Mesenchymal stem cell (in vitro differentiated cells and primary cell): ENCODE results near the gene LCT.
A peak's percentile ranks its signal among the peaks of the same experiment; 100 is the strongest.

Source experiments
- DNase-seq: peaks from one replicate; pipeline ENCODE4 v3.0.0-alpha.2; 2013
- H2AFZ ChIP-seq: one replicate; pipeline ENCODE4 v1.6.1; 2013; ENCODE audit warnings: low read depth, mild to moderate bottlenecking, control low read depth, inconsistent platforms, low read length, moderate library complexity
- H2AK5ac ChIP-seq: 2 replicates; pipeline ENCODE4 v1.6.1; 2013; ENCODE audit warnings: low read length, moderate library complexity, mild to moderate bottlenecking, inconsistent platforms; ENCODE audit not compliant: severe bottlenecking
- H2BK120ac ChIP-seq: one replicate; pipeline ENCODE4 v1.6.1; 2013; ENCODE audit warnings: low read depth, mild to moderate bottlenecking, inconsistent platforms, low read length, moderate library complexity
- H2BK12ac ChIP-seq, 2 experiments: one replicate each; pipeline ENCODE4 v1.6.1; 2013; ENCODE audit warnings: inconsistent platforms in 2 of 2, low read length in 2 of 2, mild to moderate bottlenecking in 2 of 2, moderate library complexity in 2 of 2, control low read depth in 1 of 2
- H2BK15ac ChIP-seq: one replicate; pipeline ENCODE4 v1.6.1; 2013; ENCODE audit warnings: mild to moderate bottlenecking, low read depth, inconsistent platforms; ENCODE audit not compliant: poor library complexity, severe bottlenecking
- H2BK5ac ChIP-seq: 2 replicates; pipeline ENCODE4 v1.6.1; 2013; ENCODE audit warnings: low read depth, mild to moderate bottlenecking, low read length, control low read depth, inconsistent platforms; ENCODE audit not compliant: poor library complexity, severe bottlenecking
- H3K14ac ChIP-seq, 2 experiments: one replicate each; pipeline ENCODE4 v1.6.1; 2013; ENCODE audit warnings: inconsistent platforms in 2 of 2, low read length in 2 of 2, control low read depth in 1 of 2, mild to moderate bottlenecking in 1 of 2, moderate library complexity in 1 of 2
- H3K18ac ChIP-seq, 2 experiments: one replicate each; pipeline ENCODE4 v1.6.1; 2013; ENCODE audit warnings: inconsistent platforms in 2 of 2, low read length in 2 of 2, control low read depth in 1 of 2, low read depth in 1 of 2, mild to moderate bottlenecking in 1 of 2
- H3K23ac ChIP-seq, 2 experiments: one replicate each; pipeline ENCODE4 v1.6.1; 2013; ENCODE audit warnings: inconsistent platforms in 2 of 2, low read length in 2 of 2, mild to moderate bottlenecking in 2 of 2, moderate library complexity in 2 of 2, control low read depth in 1 of 2
- H3K27ac ChIP-seq: 2 replicates; pipeline ENCODE4 v1.5.1; 2013; ENCODE audit warnings: mild to moderate bottlenecking, moderate library complexity, low read length, control low read depth, inconsistent platforms; ENCODE audit not compliant: poor library complexity, severe bottlenecking
- H3K27me3 ChIP-seq, 2 experiments: 2 replicates each; pipeline versions ENCODE4 v1.6.1 to v1.7.0; 2013; ENCODE audit warnings: low read length in 2 of 2, mild to moderate bottlenecking in 2 of 2, moderate library complexity in 2 of 2, control low read depth in 1 of 2, inconsistent platforms in 1 of 2; ENCODE audit not compliant: control insufficient read depth in 1 of 2, insufficient read depth in 1 of 2
- H3K36me3 ChIP-seq, 2 experiments: 2 replicates each; pipeline versions ENCODE4 v1.6.1 to v1.7.0; 2013; ENCODE audit warnings: low read length in 2 of 2, control low read depth in 1 of 2, inconsistent platforms in 1 of 2, low read depth in 1 of 2, mild to moderate bottlenecking in 1 of 2; ENCODE audit not compliant: insufficient read depth in 2 of 2, control insufficient read depth in 1 of 2
- H3K4ac ChIP-seq, 2 experiments: one replicate each; pipeline ENCODE4 v1.6.1; 2013; ENCODE audit warnings: inconsistent platforms in 2 of 2, low read length in 2 of 2, mild to moderate bottlenecking in 2 of 2, moderate library complexity in 2 of 2, control low read depth in 1 of 2, low read depth in 1 of 2
- H3K4me1 ChIP-seq: 2 replicates; pipeline ENCODE4 v1.6.1; 2013; ENCODE audit warnings: low read depth, low read length, control low read depth; ENCODE audit not compliant: control insufficient read depth, insufficient read depth
- H3K4me2 ChIP-seq: 2 replicates; pipeline ENCODE4 v1.6.1; 2013; ENCODE audit warnings: low read length, mild to moderate bottlenecking, inconsistent platforms; ENCODE audit not compliant: poor library complexity, severe bottlenecking
- H3K4me3 ChIP-seq, 2 experiments: 2 replicates each; pipeline versions ENCODE4 v1.5.1 to v1.7.0; 2013; ENCODE audit warnings: low read length in 2 of 2, mild to moderate bottlenecking in 2 of 2, control low read depth in 1 of 2, low read depth in 1 of 2; ENCODE audit not compliant: insufficient read depth in 1 of 2
- H3K79me1 ChIP-seq: replicated peaks from 2 replicates; pipeline ENCODE4 v1.6.1; 2013; ENCODE audit warnings: mild to moderate bottlenecking, control low read depth, low read length, inconsistent platforms; ENCODE audit not compliant: poor library complexity, severe bottlenecking
- H3K9ac ChIP-seq: 2 replicates; pipeline ENCODE4 v1.7.0; 2013; ENCODE audit warnings: mild to moderate bottlenecking, low read length, moderate library complexity
- H3K9me3 ChIP-seq: 2 replicates; pipeline ENCODE4 v1.7.0; 2013; ENCODE audit warnings: mild to moderate bottlenecking, low read length; ENCODE audit not compliant: control insufficient read depth
- H4K8ac ChIP-seq: one replicate; pipeline ENCODE4 v1.6.1; 2013; ENCODE audit warnings: inconsistent platforms, mild to moderate bottlenecking, low read length, moderate library complexity
- H4K91ac ChIP-seq: one replicate; pipeline ENCODE4 v1.6.1; 2013; ENCODE audit warnings: mild to moderate bottlenecking, low read length, inconsistent platforms
- WGBS: methylation state at CpG from one replicate; pipeline ENCODE4 v1.1.7; 2013; ENCODE audit warnings: mixed read lengths; 5-methylcytosine and 5-hydroxymethylcytosine counted together

The LCT gene

DNA sequence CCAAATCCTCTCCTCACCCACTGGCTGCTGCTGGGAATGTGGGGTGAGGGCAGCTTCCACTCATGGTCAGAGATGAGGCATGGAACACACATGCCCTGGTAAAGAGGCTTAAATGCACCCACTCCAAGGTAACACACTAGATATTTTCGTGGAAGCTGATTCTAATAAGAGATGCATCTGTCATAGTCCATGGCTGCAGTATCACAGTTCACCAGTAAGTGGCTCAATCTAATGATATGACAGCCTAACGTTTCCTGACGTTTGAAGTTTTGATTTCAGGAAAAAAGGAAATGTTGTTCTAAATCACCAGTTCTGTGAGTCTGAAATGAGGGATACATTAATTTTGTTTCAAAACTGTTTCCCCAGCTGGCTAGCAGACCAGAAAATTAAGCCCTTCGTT is 38.2 kb downstream of the LCT start:
- no peak for DNase-seq
- 90% methylated on average over 4 of the region's 4 CpGs for WGBS

DNA sequence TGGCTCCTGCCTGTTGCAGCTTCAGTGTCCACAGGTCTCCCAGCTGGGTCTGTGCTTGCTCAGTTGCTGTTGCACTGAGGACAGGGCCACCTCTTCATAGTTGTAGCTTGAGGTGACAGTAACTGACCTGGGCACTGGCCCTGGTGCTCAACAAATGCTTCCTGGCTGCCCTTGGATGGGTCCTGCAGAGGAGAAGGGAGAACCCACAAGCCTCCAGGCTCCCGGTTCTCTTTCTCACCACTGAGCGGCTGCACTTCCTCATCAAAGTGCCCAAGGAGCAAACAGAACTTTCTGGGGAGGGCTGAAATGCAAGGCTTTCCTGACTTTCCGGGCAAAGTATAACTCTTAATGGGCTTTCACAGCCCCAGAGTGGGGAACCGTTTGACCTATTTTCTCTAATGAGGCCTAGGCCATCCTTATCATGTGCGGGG is 38.7 kb downstream of the LCT start:
- H2AK5ac ChIP-seq, result no peak overlapping the region
- no peak overlapping the region for H2BK120ac ChIP-seq
- 75% methylated on average over 4 of the region's 5 CpGs for WGBS

More for the DNA sequence above, 38.2 kb downstream of the LCT start:
- Histone ChIP-seq H2AFZ (no peak overlapping the region), H2BK12ac (no peak overlapping the region), H3K4me3 (no peak overlapping the region), H3K4me1 (peaks cover 1% of the 10 kb centered on the region), H4K91ac (no peak overlapping the region), H3K4me2 (no peak overlapping the region), H3K9ac (no peak overlapping the region), H3K23ac (no peak overlapping the region), H3K27ac (no peak overlapping the region), H3K4ac (peak overlapping the region in 1 of 2 experiments; percentile 13), H2BK120ac (no peak overlapping the region), H2BK15ac (no peak overlapping the region), H4K8ac (no peak overlapping the region), H3K14ac (no peak overlapping the region), H2AK5ac (no peak overlapping the region), H2BK5ac (no peak overlapping the region), H3K79me1 (no peaks in the 10 kb centered on the region), H3K27me3 (no peaks in the 10 kb centered on the region), H3K36me3 (no peaks in the 10 kb centered on the region), H3K9me3 (no peaks in the 10 kb centered on the region), H3K18ac (no peak overlapping the region)

DNA sequence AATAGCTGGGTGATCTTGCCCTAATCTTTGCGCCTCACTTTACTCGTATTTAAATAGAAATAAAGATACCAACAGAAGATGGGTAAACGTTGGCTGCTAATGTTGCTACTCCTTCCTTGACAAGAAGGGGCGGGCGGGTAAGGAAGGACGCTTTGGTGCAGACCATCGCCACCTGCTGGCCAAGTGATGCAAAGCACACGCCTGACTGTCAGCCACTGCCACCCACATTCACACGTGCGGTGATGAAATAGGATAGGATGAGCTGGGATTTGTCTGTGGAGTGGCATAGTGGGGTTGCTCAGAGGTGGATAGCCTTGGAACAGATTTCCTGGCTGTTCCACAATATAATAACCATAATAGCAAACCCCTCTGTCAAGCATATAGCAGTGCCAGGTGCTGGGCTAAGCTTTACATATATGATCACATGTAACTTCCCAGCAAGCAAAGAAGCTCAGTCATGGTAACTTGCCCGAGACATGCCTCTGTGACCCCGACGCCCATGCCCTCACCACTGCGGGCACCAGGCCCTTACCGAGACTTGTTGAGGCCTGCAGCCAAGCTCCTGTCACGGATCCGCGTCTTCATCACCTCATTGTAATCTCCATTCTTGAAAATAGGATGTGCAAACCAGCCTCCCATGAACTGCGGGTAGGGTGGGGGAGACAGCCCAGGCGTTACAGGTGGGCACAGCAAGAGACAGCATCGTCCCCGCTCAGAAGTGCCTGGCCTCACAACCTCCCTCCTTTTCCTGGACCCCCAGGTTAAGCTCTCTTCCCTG is 39.3 kb downstream of the LCT start:
- H2AFZ ChIP-seq, result no peak overlapping the region
- no peak overlapping the region for H2AK5ac ChIP-seq
- no peak overlapping the region for H3K4me3 ChIP-seq
- H2BK15ac ChIP-seq, result no peak overlapping the region
- peaks cover 3% of the 10 kb centered on the region for H3K4me1 ChIP-seq
- H4K8ac ChIP-seq, result no peak overlapping the region
- H2BK5ac ChIP-seq, result no peak overlapping the region
- H3K4me2 ChIP-seq, result no peak overlapping the region
- H2BK12ac ChIP-seq, result no peak overlapping the region
- H3K36me3 ChIP-seq, result no peaks in the 10 kb centered on the region
- no peaks in the 10 kb centered on the region for H3K79me1 ChIP-seq
- no peak overlapping the region for H3K14ac ChIP-seq
- H3K9me3 ChIP-seq, result no peaks in the 10 kb centered on the region
- H3K27me3 ChIP-seq, result no peaks in the 10 kb centered on the region
- no peak overlapping the region for H4K91ac ChIP-seq
- H3K4ac ChIP-seq, result no peak overlapping the region
- WGBS, result 60% methylated on average over 17 of the region's 22 CpGs
- DNase-seq, result peak; percentile 80
- no peak overlapping the region for H3K27ac ChIP-seq
- H2BK120ac ChIP-seq, result no peak overlapping the region
- no peak overlapping the region for H3K9ac ChIP-seq
- no peak overlapping the region for H3K23ac ChIP-seq
- no peak overlapping the region for H3K18ac ChIP-seq

More for the DNA sequence above, 38.7 kb downstream of the LCT start:
- Histone ChIP-seq H2BK5ac (no peak overlapping the region), H2AFZ (no peak overlapping the region), H3K9me3 (no peaks in the 10 kb centered on the region), H4K91ac (no peak overlapping the region), H3K23ac (no peak overlapping the region), H2BK15ac (no peak overlapping the region), H3K14ac (no peak overlapping the region), H3K79me1 (no peaks in the 10 kb centered on the region), H3K27me3 (no peaks in the 10 kb centered on the region), H3K36me3 (no peaks in the 10 kb centered on the region), H2BK12ac (no peak overlapping the region), H3K27ac (no peak overlapping the region), H3K4ac (peak overlapping the region in 1 of 2 experiments; percentile 13), H3K9ac (no peak overlapping the region), H3K18ac (no peak overlapping the region), H4K8ac (no peak overlapping the region), H3K4me1 (peaks cover 1% of the 10 kb centered on the region), H3K4me3 (no peak overlapping the region), H3K4me2 (no peak overlapping the region)
- DNase-seq, result no peak

DNA sequence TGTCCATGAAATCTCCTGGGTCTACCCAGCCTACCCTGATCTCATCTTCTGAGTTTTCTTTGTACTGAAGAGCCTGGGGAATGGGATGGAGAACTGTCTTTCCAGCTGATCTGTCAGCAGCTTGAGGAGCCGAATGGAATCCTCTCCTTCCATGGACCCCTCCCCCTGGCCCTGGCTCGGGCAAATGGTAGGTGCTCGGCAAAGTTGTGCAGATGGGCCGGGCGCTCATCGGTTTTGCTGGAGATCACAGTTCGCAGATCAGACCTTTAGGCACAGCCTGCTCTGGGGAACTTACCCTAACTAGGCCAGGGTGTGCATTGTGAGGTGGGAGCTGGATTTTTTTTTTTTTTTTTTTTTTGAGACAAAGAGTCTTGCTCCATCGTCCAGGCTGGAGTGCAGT is 40.4 kb downstream of the LCT start:
- H3K4ac ChIP-seq, result no peak overlapping the region
- H3K18ac ChIP-seq, result no peak overlapping the region
- H3K9ac ChIP-seq, result no peak overlapping the region
- no peak overlapping the region for H2AK5ac ChIP-seq
- 100% methylated on average over 8 of the region's 8 CpGs for WGBS
- peaks cover 4% of the 10 kb centered on the region for H3K9me3 ChIP-seq
- no peaks in the 10 kb centered on the region for H3K36me3 ChIP-seq
- no peak overlapping the region for H4K8ac ChIP-seq
- no peak overlapping the region for H2BK12ac ChIP-seq
- H3K14ac ChIP-seq, result no peak overlapping the region
- no peak overlapping the region for H3K4me2 ChIP-seq
- no peaks in the 10 kb centered on the region for H3K79me1 ChIP-seq
- DNase-seq, result no peak
- no peak overlapping the region for H4K91ac ChIP-seq
- no peak overlapping the region for H2BK15ac ChIP-seq
- no peak overlapping the region for H3K23ac ChIP-seq
- H3K4me3 ChIP-seq, result no peak overlapping the region
- H3K27ac ChIP-seq, result no peak overlapping the region
- H2BK120ac ChIP-seq, result no peak overlapping the region
- H3K4me1 ChIP-seq, result peaks cover 7% of the 10 kb centered on the region
- H2BK5ac ChIP-seq, result no peak overlapping the region
- no peaks in the 10 kb centered on the region for H3K27me3 ChIP-seq
- H2AFZ ChIP-seq, result no peak overlapping the region
